Measurements from ENCODE around the gene PPIL6.

- no peak for TF ChIP-seq POLR2A (IDR thresholded peaks at IDR 0.05)
- TF ChIP-seq, protein P1, sequence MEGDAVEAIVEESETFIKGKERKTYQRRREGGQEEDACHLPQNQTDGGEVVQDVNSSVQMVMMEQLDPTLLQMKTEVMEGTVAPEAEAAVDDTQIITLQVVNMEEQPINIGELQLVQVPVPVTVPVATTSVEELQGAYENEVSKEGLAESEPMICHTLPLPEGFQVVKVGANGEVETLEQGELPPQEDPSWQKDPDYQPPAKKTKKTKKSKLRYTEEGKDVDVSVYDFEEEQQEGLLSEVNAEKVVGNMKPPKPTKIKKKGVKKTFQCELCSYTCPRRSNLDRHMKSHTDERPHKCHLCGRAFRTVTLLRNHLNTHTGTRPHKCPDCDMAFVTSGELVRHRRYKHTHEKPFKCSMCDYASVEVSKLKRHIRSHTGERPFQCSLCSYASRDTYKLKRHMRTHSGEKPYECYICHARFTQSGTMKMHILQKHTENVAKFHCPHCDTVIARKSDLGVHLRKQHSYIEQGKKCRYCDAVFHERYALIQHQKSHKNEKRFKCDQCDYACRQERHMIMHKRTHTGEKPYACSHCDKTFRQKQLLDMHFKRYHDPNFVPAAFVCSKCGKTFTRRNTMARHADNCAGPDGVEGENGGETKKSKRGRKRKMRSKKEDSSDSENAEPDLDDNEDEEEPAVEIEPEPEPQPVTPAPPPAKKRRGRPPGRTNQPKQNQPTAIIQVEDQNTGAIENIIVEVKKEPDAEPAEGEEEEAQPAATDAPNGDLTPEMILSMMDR (IDR thresholded peaks at IDR 0.05): no peak
These were observed 67.1 kb downstream of the PPIL6 start for GRCh38 chr6:109373331-109373730.
